22Rv1 (cell line): Measurements from ENCODE around the gene RABGAP1L.

ENCODE experiments used
- CTCF ChIP-seq: fragments of 450-650 bp; IDR thresholded peaks from 2 replicates; pipeline ENCODE4 v1.5.1; 2017; ENCODE audit warnings: mild to moderate bottlenecking
- ZFX ChIP-seq: fragments of 450-650 bp; IDR thresholded peaks from 2 replicates; pipeline ENCODE4 v1.6.1; 2017; ENCODE audit warnings: antibody characterized with exemption, borderline replicate concordance

DNA sequence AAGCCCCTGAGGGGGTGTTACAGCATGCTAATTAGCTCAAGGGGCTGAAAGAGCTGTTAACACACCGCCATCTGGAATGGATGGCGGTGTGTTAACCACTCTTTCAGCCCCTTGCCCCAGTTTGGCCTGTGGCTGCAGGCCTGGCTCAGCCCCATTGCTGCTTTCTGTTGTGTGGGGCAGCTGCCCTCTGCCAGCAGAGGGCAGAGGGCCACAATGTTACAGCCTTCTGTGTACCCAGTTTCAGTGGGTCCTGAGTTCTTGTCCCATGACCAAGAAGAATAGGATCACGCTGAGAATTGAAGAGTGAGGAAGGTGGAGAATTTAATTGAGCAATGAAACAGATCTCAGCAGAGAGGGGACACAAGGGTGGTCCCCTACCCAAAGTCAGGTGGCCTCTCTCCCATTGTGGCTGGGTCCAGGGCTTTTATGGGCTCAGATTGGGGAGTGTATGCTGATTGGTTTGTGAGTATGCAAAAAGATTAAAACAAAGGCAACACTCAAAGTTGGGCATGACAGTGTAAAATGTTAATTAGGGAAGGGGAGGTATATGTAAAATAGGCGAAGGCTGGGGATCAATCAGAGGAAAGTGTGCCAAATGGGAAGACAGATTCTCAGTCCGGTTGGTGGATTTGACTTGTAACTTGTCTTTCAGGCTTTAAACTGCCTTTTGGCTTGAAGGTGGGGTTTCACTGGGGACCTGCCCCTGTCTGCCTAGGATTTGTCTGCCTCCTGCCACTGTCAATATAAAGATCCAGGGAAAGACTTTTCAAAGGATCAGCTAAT lies 142.2 kb downstream of the RABGAP1L start:
- TF ChIP-seq CTCF (no peak), ZFX (no peak)
